ENCODE data around the gene DPCD. TPM values are rescaled to one million over a fixed set of nuclear protein-coding genes. Genes with fewer than 3 reads are reported as not detected.
A peak's percentile ranks its signal among the peaks of the same experiment; 100 is the strongest.

Gene DPCD
- polyA plus RNA-seq, 4 donors, result 4.2 to 18.3 (median 12.2) TPM

DNA sequence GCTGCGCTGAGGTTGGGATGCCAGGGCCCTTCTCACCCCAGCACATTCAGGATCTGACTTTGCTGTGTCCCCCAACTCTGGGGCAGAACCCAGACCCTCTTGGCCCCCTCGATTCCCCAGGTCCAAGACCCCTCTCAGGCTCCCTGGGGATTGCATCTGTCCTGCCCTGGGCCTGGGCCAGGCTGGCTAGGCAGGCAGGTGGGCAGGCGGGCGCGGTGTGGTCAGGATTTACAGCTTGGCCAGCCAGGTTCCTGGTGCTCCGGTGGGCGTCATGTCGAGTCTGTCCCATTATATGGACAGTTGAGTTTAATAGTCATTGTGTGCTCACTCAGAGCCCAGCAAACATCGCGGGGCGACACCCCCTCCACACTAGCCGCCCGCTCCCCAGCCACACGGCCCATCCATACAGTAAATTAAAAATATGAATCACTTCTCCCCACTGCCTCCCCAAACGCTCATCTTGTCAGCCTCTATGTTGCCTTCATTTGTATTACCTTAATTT is 23.6 kb upstream of the DPCD start:
- no peaks in the 10 kb centered on the region for H3K9me3 ChIP-seq (ENCODE audit: control insufficient read depth in 2 of 2, insufficient read depth in 1 of 2, low read depth in 1 of 2, low read length in 1 of 2)
- peaks cover 0 to 2% (median under 1%) of the 10 kb centered on the region in 3 donors for H3K4me1 ChIP-seq (ENCODE audit: control insufficient read depth in 3 of 3, insufficient read depth in 2 of 3, low read depth in 1 of 3, low read length in 2 of 3)
- FAIRE-seq, result no peak
- no peaks in the 10 kb centered on the region for H3K36me3 ChIP-seq (ENCODE audit: control insufficient read depth in 3 of 3, insufficient read depth in 2 of 3, low read depth in 1 of 3, low read length in 3 of 3)
- WGBS, 3 donors, result 74 to 83% (median 78%) methylated on average over 12 to 15 of the region's 15 CpGs
- peaks cover 4 to 62% (median 22%) of the 10 kb centered on the region in 3 donors for H3K27me3 ChIP-seq (ENCODE audit: control insufficient read depth in 3 of 3, insufficient read depth in 3 of 3, low read length in 3 of 3)
- no peak for DNase-seq
- H3K4me3 ChIP-seq (ENCODE audit: low read depth in 1 of 3, low read length in 3 of 3), result no peak overlapping the region
- H3K27ac ChIP-seq (ENCODE audit: low read depth in 1 of 3, low read length in 2 of 3), result no peak overlapping the region

DNA sequence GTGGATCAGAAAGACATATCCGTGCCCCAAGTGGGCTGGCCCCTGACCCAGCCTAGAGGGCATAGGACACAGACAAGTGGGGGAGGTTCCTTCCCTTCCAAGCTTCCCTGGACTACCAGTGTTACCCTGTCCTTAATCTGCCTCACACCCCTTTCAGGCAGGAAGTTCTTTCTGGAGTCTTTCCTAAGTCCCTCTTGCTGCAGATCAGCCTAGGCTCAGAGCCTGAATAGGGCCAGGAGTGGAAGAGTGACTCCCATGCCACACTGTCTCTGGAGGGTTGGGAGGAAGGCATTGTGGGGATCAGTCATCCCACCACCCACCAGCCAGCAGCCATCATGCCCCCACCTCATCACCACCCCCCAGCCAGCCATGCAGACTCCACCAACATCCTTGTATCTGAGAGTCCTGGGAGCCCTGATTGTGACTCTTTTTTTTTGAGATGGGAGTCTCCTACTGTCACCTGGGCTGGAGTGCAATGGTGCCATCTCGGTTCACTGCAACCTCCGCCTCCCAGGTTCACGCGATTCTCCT is 22.7 kb upstream of the DPCD start:
- DNase-seq, result no peak
- FAIRE-seq, result no peak
- Histone ChIP-seq H3K27ac (ENCODE audit: low read depth in 1 of 3, low read length in 2 of 3) (no peak overlapping the region), H3K9me3 (ENCODE audit: control insufficient read depth in 2 of 2, insufficient read depth in 1 of 2, low read depth in 1 of 2, low read length in 1 of 2) (no peaks in the 10 kb centered on the region), H3K36me3 (ENCODE audit: control insufficient read depth in 3 of 3, insufficient read depth in 2 of 3, low read depth in 1 of 3, low read length in 3 of 3) (no peaks in the 10 kb centered on the region), H3K27me3 (ENCODE audit: control insufficient read depth in 3 of 3, insufficient read depth in 3 of 3, low read length in 3 of 3) (peaks cover 4 to 68% (median 22%) of the 10 kb centered on the region in 3 donors), H3K4me3 (ENCODE audit: low read depth in 1 of 3, low read length in 3 of 3) (no peak overlapping the region), H3K4me1 (ENCODE audit: control insufficient read depth in 3 of 3, insufficient read depth in 2 of 3, low read depth in 1 of 3, low read length in 2 of 3) (peaks cover 0 to 9% (median 3%) of the 10 kb centered on the region in 3 donors)
- 55 to 81% (median 69%) methylated on average over 5 of the region's 5 CpGs for WGBS, 3 donors

DNA sequence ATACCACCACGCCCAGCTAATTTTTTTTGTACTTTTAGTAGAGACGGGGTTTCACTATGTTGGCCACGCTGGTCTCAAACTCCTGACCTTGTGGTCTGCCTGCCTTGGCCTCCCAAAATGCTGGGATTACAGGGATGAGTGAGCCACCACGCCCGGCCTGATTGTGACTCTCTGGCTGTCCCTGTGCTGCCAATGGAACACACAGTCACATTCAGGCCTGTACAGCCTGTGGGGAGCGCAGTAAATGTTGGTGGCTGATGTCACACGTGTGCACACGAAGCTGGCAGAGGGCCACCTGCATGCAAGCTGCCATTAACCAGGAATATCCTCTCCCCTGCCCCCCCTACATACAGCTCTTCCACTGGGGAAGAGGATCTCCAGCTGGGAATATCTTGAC is 22.2 kb upstream of the DPCD start:
- no peak for FAIRE-seq
- H3K4me1 ChIP-seq (ENCODE audit: control insufficient read depth in 3 of 3, insufficient read depth in 2 of 3, low read depth in 1 of 3, low read length in 2 of 3), result peaks cover 0 to 14% (median 3%) of the 10 kb centered on the region in 3 donors
- no peak overlapping the region for H3K27ac ChIP-seq (ENCODE audit: low read depth in 1 of 3, low read length in 2 of 3)
- H3K27me3 ChIP-seq (ENCODE audit: control insufficient read depth in 3 of 3, insufficient read depth in 3 of 3, low read length in 3 of 3), result peaks cover 4 to 73% (median 22%) of the 10 kb centered on the region in 3 donors
- no peak for DNase-seq
- WGBS, 3 donors, result 37 to 67% (median 52%) methylated on average over 8 of the region's 8 CpGs
- no peaks in the 10 kb centered on the region for H3K36me3 ChIP-seq (ENCODE audit: control insufficient read depth in 3 of 3, insufficient read depth in 2 of 3, low read depth in 1 of 3, low read length in 3 of 3)
- H3K4me3 ChIP-seq (ENCODE audit: low read depth in 1 of 3, low read length in 3 of 3), result no peak overlapping the region
- no peaks in the 10 kb centered on the region for H3K9me3 ChIP-seq (ENCODE audit: control insufficient read depth in 2 of 2, insufficient read depth in 1 of 2, low read depth in 1 of 2, low read length in 1 of 2)

DNA sequence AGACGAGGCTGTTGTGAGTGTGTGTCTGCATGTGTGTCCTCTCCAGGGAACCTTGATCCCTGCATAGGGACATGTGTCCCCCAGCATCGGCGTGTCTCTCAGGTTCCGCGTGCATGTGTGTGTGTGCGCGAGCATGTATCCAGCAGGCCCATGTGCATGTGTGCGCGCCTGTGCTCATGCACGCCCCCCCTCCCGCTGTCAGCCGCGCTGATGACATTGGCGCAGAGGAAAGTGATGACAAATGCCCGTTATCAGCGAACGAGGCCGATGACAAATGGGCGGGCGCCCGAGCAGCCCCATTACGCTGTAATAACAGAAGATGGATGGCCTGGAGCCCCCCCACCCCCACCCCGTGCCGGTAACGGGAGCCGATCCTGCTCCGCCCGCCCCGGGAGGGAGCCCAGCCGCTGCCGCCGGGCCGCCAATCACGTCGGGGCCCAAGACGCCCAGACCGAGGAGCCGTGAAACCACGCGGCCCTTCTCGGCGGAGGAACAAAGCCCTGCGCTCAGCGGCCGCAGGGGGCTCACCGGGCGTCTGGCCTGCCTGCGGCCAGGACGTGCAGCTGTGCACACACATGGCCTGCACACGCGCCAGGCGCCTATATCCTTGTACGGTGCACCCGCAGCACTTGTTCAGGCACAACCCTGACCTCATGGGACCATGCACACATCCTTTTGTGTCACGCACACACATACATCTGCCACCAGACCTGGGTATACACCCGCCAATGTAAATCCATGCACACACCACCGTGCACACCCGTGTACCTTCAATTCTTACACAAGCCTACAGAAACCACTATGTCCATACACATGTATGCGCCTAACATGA is 21.6 kb upstream of the DPCD start:
- peaks cover 4 to 75% (median 22%) of the 10 kb centered on the region in 3 donors for H3K27me3 ChIP-seq (ENCODE audit: control insufficient read depth in 3 of 3, insufficient read depth in 3 of 3, low read length in 3 of 3)
- no peak overlapping the region for H3K4me3 ChIP-seq (ENCODE audit: low read depth in 1 of 3, low read length in 3 of 3)
- H3K27ac ChIP-seq (ENCODE audit: low read depth in 1 of 3, low read length in 2 of 3), result no peak overlapping the region
- H3K4me1 ChIP-seq (ENCODE audit: control insufficient read depth in 3 of 3, insufficient read depth in 2 of 3, low read depth in 1 of 3, low read length in 2 of 3), result peaks cover 0 to 16% (median 3%) of the 10 kb centered on the region in 3 donors
- no peaks in the 10 kb centered on the region for H3K36me3 ChIP-seq (ENCODE audit: control insufficient read depth in 3 of 3, insufficient read depth in 2 of 3, low read depth in 1 of 3, low read length in 3 of 3)
- 6 to 12% (median 11%) methylated on average over 59 of the region's 59 CpGs for WGBS, 3 donors
- no peak for FAIRE-seq
- peak in 1 of 2 donors; percentile 28 for DNase-seq
- no peaks in the 10 kb centered on the region for H3K9me3 ChIP-seq (ENCODE audit: control insufficient read depth in 2 of 2, insufficient read depth in 1 of 2, low read depth in 1 of 2, low read length in 1 of 2)

DNA sequence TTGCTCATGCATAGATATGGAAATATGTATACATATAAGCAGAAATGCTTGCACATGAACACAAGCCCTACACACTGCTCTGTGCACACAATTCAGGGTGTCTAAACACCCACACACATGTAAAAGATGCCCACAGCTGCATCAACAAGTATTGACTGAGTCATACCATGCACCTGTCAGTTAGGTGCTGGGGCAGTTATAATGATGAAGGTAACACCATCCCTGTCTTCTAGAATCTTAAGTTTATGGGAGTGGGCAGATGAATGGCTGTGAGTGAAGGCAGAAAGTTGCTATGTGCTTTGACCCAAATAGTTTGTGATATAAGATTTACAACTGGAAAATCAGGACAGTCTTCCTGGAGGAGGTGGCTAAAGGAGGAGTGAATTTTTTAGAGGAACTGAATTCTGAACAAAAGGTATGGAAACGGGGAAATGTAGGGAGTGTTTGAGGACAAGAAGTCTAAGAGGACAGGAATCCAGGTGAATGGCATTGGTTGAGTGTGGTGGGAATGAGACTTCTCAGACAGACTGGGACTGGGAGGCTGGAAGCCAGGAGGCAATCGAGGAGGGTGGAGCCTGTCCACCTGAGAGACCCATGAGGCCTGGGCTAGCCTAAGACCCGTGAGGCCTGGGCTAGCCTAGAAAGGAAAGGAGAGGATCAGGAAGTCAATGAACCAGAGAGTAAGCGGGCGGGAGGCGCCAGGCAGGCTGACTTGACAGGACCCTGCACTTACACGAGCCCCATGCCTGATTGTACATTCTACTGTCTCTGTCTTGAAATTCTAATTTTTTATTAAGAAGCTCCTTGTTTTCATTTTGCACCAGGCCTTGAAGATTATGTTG is 20.7 kb upstream of the DPCD start:
- 44 to 63% (median 51%) methylated on average over 7 of the region's 7 CpGs for WGBS, 3 donors
- FAIRE-seq, result no peak
- DNase-seq, result no peak

DNA sequence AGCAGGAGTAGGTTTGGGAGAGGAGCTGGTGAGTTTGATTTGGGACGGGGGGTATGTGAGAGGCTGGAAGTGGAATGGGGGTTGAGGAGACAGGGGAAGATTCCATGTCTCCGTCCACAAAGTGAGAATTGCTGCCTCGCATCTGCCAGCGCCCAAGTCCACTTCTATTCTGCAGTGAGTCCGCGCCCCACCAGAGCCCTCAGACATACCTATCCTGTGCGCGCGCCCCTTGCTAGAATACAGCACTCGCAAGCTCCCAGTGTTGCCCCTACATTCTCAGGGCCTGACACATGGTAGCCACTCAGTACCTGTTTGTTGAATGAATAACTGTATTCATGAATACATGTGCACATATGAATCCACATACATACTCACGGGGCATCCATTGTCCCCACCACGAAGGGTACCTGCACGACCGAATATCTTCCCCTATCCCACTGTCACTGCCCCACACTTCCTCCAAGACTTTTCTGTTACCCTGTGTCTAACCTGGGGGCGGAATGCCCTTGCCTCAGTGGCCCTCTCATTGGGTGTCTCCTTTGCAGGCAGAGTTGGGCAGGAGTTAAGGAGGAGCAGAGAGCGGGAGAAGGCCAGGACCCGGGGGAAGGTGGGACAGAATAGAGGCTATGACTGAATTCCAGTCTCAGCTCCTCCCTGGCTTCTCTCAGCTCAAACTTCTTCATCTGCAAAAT is 19.9 kb upstream of the DPCD start:
- H3K27me3 ChIP-seq (ENCODE audit: control insufficient read depth in 3 of 3, insufficient read depth in 3 of 3, low read length in 3 of 3), result peaks cover 4 to 69% (median 22%) of the 10 kb centered on the region in 3 donors
- FAIRE-seq (no peak), DNase-seq (no peak)
- peaks cover 0 to 8% of the 10 kb centered on the region in 2 donors for H3K9me3 ChIP-seq (ENCODE audit: control insufficient read depth in 2 of 2, insufficient read depth in 1 of 2, low read depth in 1 of 2, low read length in 1 of 2)
- H3K36me3 ChIP-seq (ENCODE audit: control insufficient read depth in 3 of 3, insufficient read depth in 2 of 3, low read depth in 1 of 3, low read length in 3 of 3), result peaks cover 0 to 2% (median 0%) of the 10 kb centered on the region in 3 donors
- H3K4me1 ChIP-seq (ENCODE audit: control insufficient read depth in 3 of 3, insufficient read depth in 2 of 3, low read depth in 1 of 3, low read length in 2 of 3), result peaks cover 0 to 16% (median 3%) of the 10 kb centered on the region in 3 donors
- 83 to 89% (median 86%) methylated on average over 17 of the region's 17 CpGs for WGBS, 3 donors
- H3K4me3 ChIP-seq (ENCODE audit: low read depth in 1 of 3, low read length in 3 of 3), result no peak overlapping the region
- no peak overlapping the region for H3K27ac ChIP-seq (ENCODE audit: low read depth in 1 of 3, low read length in 2 of 3)

More for the DNA sequence above, 20.7 kb upstream of the DPCD start:
- peaks cover 4 to 75% (median 22%) of the 10 kb centered on the region in 3 donors for H3K27me3 ChIP-seq (ENCODE audit: control insufficient read depth in 3 of 3, insufficient read depth in 3 of 3, low read length in 3 of 3)
- H3K4me1 ChIP-seq (ENCODE audit: control insufficient read depth in 3 of 3, insufficient read depth in 2 of 3, low read depth in 1 of 3, low read length in 2 of 3), result peaks cover 0 to 16% (median 3%) of the 10 kb centered on the region in 3 donors
- no peaks in the 10 kb centered on the region for H3K9me3 ChIP-seq (ENCODE audit: control insufficient read depth in 2 of 2, insufficient read depth in 1 of 2, low read depth in 1 of 2, low read length in 1 of 2)
- no peaks in the 10 kb centered on the region for H3K36me3 ChIP-seq (ENCODE audit: control insufficient read depth in 3 of 3, insufficient read depth in 2 of 3, low read depth in 1 of 3, low read length in 3 of 3)
- H3K27ac ChIP-seq (ENCODE audit: low read depth in 1 of 3, low read length in 2 of 3), result no peak overlapping the region
- no peak overlapping the region for H3K4me3 ChIP-seq (ENCODE audit: low read depth in 1 of 3, low read length in 3 of 3)

DNA sequence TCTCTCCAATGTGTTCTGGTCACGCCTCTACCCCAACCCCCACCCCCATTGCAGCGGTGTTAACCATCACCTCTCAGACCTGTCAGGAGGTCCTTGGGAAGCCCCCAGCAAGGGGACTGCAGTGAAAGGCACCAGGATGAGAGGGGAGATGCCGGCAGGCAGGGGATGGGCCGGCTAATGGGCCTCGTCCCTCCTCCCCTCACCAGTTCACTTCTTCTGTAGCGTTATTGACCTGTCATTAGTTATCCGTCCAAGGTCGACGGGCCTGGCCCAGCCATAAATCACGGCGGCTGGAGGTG is 18.8 kb upstream of the DPCD start:
- no peak for DNase-seq
- peaks cover 0 to 5% (median 0%) of the 10 kb centered on the region in 3 donors for H3K36me3 ChIP-seq (ENCODE audit: control insufficient read depth in 3 of 3, insufficient read depth in 2 of 3, low read depth in 1 of 3, low read length in 3 of 3)
- peaks cover 4 to 62% (median 22%) of the 10 kb centered on the region in 3 donors for H3K27me3 ChIP-seq (ENCODE audit: control insufficient read depth in 3 of 3, insufficient read depth in 3 of 3, low read length in 3 of 3)
- H3K27ac ChIP-seq (ENCODE audit: low read depth in 1 of 3, low read length in 2 of 3), result no peak overlapping the region
- H3K9me3 ChIP-seq (ENCODE audit: control insufficient read depth in 2 of 2, insufficient read depth in 1 of 2, low read depth in 1 of 2, low read length in 1 of 2), result peaks cover 0 to 9% of the 10 kb centered on the region in 2 donors
- WGBS, 3 donors, result 6 to 8% (median 8%) methylated on average over 11 of the region's 11 CpGs
- peak overlapping the region in 1 of 3 donors; percentile 67 for H3K4me3 ChIP-seq (ENCODE audit: low read depth in 1 of 3, low read length in 3 of 3)
- peaks cover 0 to 16% (median 3%) of the 10 kb centered on the region in 3 donors for H3K4me1 ChIP-seq (ENCODE audit: control insufficient read depth in 3 of 3, insufficient read depth in 2 of 3, low read depth in 1 of 3, low read length in 2 of 3)
- no peak for FAIRE-seq
